A549 (cell line): Measurements from ENCODE around the gene SLCO3A1.

Experiments used
- CEBPB ChIP-seq, 2 experiments: fragments of >200 bp in 1 of 2; sonication (Bioruptor Twin) in 1 of 2; formaldehyde crosslinking in 1 of 2; IDR thresholded peaks; 2 replicates each; pipeline ENCODE4 v1.6.1; 2012 to 2016
- EHMT2 ChIP-seq: fragments of 200-600 bp; sonication (generic); IDR thresholded peaks from 2 replicates; pipeline ENCODE4 v1.6.1; 2016; ENCODE audit warnings: antibody characterized with exemption, low read depth, mild to moderate bottlenecking, moderate library complexity
- EP300 ChIP-seq, 2 experiments: fragments of >200 bp; sonication (Bioruptor Twin); formaldehyde crosslinking; IDR thresholded peaks; 2 replicates in 1 of 2; 3 replicates in 1 of 2; pipeline ENCODE4 v1.6.1; 2016 to 2017
- GATA3 ChIP-seq: IDR thresholded peaks from 2 replicates; pipeline ENCODE4 v1.6.1; 2012; ENCODE audit warnings: borderline replicate concordance
- MAFK ChIP-seq: fragments of 450-650 bp; IDR thresholded peaks from 2 replicates; pipeline ENCODE4 v1.6.1; 2014; ENCODE audit not compliant: partially characterized antibody
- MAZ ChIP-seq: fragments of 150-350 bp; IDR thresholded peaks from 2 replicates; pipeline ENCODE4 v1.6.1; 2014; ENCODE audit warnings: antibody characterized with exemption, low read depth, low read length, borderline replicate concordance
- MYC ChIP-seq: IDR thresholded peaks from 2 replicates; pipeline ENCODE4 v1.6.1; 2012; ENCODE audit warnings: mild to moderate bottlenecking, inconsistent platforms, low read length, improper control_type of control experiment, borderline replicate concordance
- POLR2A ChIP-seq: IDR thresholded peaks from 2 replicates; pipeline ENCODE4 v1.6.1; 2012; ENCODE audit warnings: mild to moderate bottlenecking, low read length
- RCOR1 ChIP-seq: fragments of 150-350 bp; IDR thresholded peaks from 2 replicates; pipeline ENCODE4 v1.6.1; 2014; ENCODE audit warnings: antibody characterized with exemption, low read length, low read depth
- RFX5 ChIP-seq: fragments of 450-650 bp; IDR thresholded peaks from 2 replicates; pipeline ENCODE4 v1.7.1; 2014; ENCODE audit warnings: antibody characterized with exemption, mild to moderate bottlenecking, moderate library complexity
- TFCP2L1 ChIP-seq: fragments of 250-450 bp; sonication (Bioruptor Pico); IDR thresholded peaks from 2 replicates; pipeline ENCODE4 v1.5.0; 2021; ENCODE audit warnings: mild to moderate bottlenecking
- TF ChIP-seq, protein P1 (sequence below): fragments of >200 bp; sonication (Bioruptor Twin); formaldehyde crosslinking; IDR thresholded peaks from 3 replicates; pipeline ENCODE4 v1.5.1; 2016
- TF ChIP-seq, protein P2 (sequence below): fragments of 250-450 bp; sonication (Bioruptor Pico); IDR thresholded peaks from 2 replicates; pipeline ENCODE4 v1.5.0; 2021; ENCODE audit warnings: mild to moderate bottlenecking, moderate library complexity, borderline replicate concordance
- TF ChIP-seq, protein P3 (sequence below): fragments of 150-350 bp; IDR thresholded peaks from 2 replicates; pipeline ENCODE4 v1.6.1; 2014; ENCODE audit warnings: low read depth, mild to moderate bottlenecking, low read length

DNA sequence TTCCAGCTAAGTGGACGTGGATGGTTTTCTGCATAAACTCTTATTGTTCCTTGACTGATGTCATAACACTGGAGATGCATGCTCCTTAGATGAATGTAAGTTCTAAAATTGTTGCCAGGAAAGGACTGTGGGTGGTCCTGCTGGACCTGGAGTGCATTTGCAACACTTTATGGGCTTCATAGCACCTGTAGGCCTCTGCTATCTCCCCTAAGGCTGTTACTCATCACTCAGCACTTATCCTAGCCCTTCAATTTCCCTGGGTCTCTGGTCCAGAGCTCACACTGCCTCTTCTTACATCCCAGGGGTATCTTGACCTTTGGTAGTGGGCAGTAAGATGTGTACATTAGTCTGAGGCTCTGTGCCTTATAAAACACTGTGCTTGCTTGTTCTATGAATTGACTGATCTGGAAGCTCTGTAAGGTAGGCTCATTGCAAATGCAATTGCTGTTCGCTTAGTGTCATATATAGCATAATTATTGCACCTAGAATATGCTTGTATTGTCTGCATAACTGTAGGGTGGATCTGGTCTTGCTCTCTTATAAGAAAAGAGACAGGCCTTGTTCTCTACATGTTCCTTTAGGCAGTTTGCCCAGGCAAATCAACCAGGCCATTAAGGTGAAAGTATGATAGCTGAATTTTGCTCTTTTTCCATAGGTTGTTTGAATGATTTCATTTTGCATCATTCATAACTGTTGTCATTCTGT is 35.8 kb downstream of the SLCO3A1 start:
- TF ChIP-seq RFX5 (no peak), POLR2A (no peak), CEBPB (IDR thresholded peaks at IDR 0.05) (no peak), EHMT2 (no peak), RCOR1 (no peak), MAFK (no peak), MAZ (no peak), TFCP2L1 (CRISPR knock-in tag) (no peak), EP300 (IDR thresholded peaks at IDR 0.05) (no peak), MYC (no peak), GATA3 (no peak)
- TF ChIP-seq, protein P1, sequence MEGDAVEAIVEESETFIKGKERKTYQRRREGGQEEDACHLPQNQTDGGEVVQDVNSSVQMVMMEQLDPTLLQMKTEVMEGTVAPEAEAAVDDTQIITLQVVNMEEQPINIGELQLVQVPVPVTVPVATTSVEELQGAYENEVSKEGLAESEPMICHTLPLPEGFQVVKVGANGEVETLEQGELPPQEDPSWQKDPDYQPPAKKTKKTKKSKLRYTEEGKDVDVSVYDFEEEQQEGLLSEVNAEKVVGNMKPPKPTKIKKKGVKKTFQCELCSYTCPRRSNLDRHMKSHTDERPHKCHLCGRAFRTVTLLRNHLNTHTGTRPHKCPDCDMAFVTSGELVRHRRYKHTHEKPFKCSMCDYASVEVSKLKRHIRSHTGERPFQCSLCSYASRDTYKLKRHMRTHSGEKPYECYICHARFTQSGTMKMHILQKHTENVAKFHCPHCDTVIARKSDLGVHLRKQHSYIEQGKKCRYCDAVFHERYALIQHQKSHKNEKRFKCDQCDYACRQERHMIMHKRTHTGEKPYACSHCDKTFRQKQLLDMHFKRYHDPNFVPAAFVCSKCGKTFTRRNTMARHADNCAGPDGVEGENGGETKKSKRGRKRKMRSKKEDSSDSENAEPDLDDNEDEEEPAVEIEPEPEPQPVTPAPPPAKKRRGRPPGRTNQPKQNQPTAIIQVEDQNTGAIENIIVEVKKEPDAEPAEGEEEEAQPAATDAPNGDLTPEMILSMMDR, result no peak
- TF ChIP-seq, protein P2, sequence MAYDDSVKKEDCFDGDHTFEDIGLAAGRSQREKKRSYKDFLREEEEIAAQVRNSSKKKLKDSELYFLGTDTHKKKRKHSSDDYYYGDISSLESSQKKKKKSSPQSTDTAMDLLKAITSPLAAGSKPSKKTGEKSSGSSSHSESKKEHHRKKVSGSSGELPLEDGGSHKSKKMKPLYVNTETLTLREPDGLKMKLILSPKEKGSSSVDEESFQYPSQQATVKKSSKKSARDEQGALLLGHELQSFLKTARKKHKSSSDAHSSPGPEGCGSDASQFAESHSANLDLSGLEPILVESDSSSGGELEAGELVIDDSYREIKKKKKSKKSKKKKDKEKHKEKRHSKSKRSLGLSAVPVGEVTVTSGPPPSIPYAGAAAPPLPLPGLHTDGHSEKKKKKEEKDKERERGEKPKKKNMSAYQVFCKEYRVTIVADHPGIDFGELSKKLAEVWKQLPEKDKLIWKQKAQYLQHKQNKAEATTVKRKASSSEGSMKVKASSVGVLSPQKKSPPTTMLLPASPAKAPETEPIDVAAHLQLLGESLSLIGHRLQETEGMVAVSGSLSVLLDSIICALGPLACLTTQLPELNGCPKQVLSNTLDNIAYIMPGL (CRISPR knock-in tag), result no peak
- TF ChIP-seq, protein P3, sequence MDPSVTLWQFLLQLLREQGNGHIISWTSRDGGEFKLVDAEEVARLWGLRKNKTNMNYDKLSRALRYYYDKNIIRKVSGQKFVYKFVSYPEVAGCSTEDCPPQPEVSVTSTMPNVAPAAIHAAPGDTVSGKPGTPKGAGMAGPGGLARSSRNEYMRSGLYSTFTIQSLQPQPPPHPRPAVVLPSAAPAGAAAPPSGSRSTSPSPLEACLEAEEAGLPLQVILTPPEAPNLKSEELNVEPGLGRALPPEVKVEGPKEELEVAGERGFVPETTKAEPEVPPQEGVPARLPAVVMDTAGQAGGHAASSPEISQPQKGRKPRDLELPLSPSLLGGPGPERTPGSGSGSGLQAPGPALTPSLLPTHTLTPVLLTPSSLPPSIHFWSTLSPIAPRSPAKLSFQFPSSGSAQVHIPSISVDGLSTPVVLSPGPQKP, result no peak
